Activated CD4-positive, alpha-beta T cell treated with anti-CD3 and anti-CD28 coated beads for 36 hours (primary cell): ENCODE measurements around the gene DRD4. TPM values are rescaled to one million over a fixed set of nuclear protein-coding genes. Genes with fewer than 3 reads are reported as not detected.

ENCODE experiments used
- ATAC-seq: fragments of 200-7000 bp; cut with Tn5 transposase; one replicate; pipeline ENCODE4 v1.10.0; 2021; ENCODE audit warnings: mild to moderate bottlenecking, moderate library complexity
- CTCF ChIA-PET: fragments of 350-600 bp; sonication (Branson Sonifier 250); formaldehyde crosslinking; loops from one replicate; lab custom pipeline; 2021; ENCODE audit warnings: antibody characterized with exemption; lab: Charles Lee
- POLR2A ChIA-PET: fragments of 350-600 bp; sonication (Branson Sonifier 250); formaldehyde crosslinking; loops from one replicate; lab custom pipeline; 2021; ENCODE audit warnings: antibody characterized with exemption, inconsistent platforms; lab: Charles Lee
- DNase-seq: peaks from one replicate; pipeline ENCODE4 v3.0.0-alpha.2; 2020
- H3K27ac Mint-ChIP-seq: one replicate; pipeline ENCODE4 v1.8.0; 2021; ENCODE audit warnings: mixed read lengths
- H3K27me3 Mint-ChIP-seq: one replicate; pipeline ENCODE4 v1.8.0; 2021; ENCODE audit warnings: mixed read lengths
- H3K36me3 Mint-ChIP-seq: one replicate; pipeline ENCODE4 v1.8.0; 2021; ENCODE audit warnings: low read depth, mixed read lengths
- H3K4me1 Mint-ChIP-seq: one replicate; pipeline ENCODE4 v1.8.0; 2021; ENCODE audit warnings: mixed read lengths
- H3K4me3 Mint-ChIP-seq: one replicate; pipeline ENCODE4 v1.8.0; 2021; ENCODE audit warnings: mild to moderate bottlenecking, moderate library complexity, mixed read lengths
- H3K9me3 Mint-ChIP-seq: one replicate; pipeline ENCODE4 v1.8.0; 2021; ENCODE audit warnings: low read depth, mixed read lengths
- intact Hi-C, 2 experiments: fragments of 100-400 bp; cut with DNase I in 1 of 2; cut with micrococcal nuclease in 1 of 2; formaldehyde crosslinking; loops; one replicate each; pipeline versions ENCODE4 v1.14.2 to v1.15.1; 2022 to 2024; cut with DNase I, micrococcal nuclease
- total RNA-seq, 2 experiments: library from RNA; stranded (reverse); gene quantifications; one replicate each; pipeline ENCODE4 v1.2.3, GENCODE V29; 2021

Gene DRD4
- total RNA-seq, 2 experiments from 2014 or later = 0.30 to 0.47 TPM

- Mint-ChIP-seq H3K36me3 (peaks cover 52% of the 10 kb centered on the region), H3K9me3 (no peaks in the 10 kb centered on the region), H3K4me1 (no peaks in the 10 kb centered on the region), H3K4me3 (no peak overlapping the region), H3K27me3 (no peaks in the 10 kb centered on the region), H3K27ac (no peak overlapping the region)
- POLR2A ChIA-PET = no interaction called here
- ATAC-seq = no peak
- DNase-seq = no peak
- intact Hi-C loops = no loop called here
- CTCF ChIA-PET = no interaction called here
These were observed 38.9 kb upstream of the DRD4 start for GRCh38 chr11:598005-598680.

GRCh38 chr11:601573-602245 is 35.4 kb upstream of the DRD4 start:
- H3K36me3 Mint-ChIP-seq = peaks cover 35% of the 10 kb centered on the region
- H3K9me3 Mint-ChIP-seq = no peaks in the 10 kb centered on the region
- ChIA-PET CTCF (no interaction called here), POLR2A (interaction anchor here (0.9 kb wide), 1 partner anchor 17 kb away, joined by 3 read pairs; no protein-coding TSS in a partner anchor)
- no peaks in the 10 kb centered on the region for H3K27me3 Mint-ChIP-seq
- intact Hi-C loops = no loop called here
- no peak overlapping the region for H3K4me3 Mint-ChIP-seq
- DNase-seq (no peak), ATAC-seq (no peak)
- H3K27ac Mint-ChIP-seq = no peak overlapping the region
- no peaks in the 10 kb centered on the region for H3K4me1 Mint-ChIP-seq

GRCh38 chr11:603154-603553 is 33.9 kb upstream of the DRD4 start:
- ChIA-PET CTCF (no interaction called here), POLR2A (no interaction called here)
- no peak overlapping the region for H3K4me3 Mint-ChIP-seq
- ATAC-seq (no peak), DNase-seq (no peak)
- intact Hi-C loops = no loop called here
- peaks cover 31% of the 10 kb centered on the region for H3K36me3 Mint-ChIP-seq
- no peaks in the 10 kb centered on the region for H3K27me3 Mint-ChIP-seq
- H3K9me3 Mint-ChIP-seq = no peaks in the 10 kb centered on the region
- no peak overlapping the region for H3K27ac Mint-ChIP-seq
- no peaks in the 10 kb centered on the region for H3K4me1 Mint-ChIP-seq

GRCh38 chr11:605286-606129 is 31.6 kb upstream of the DRD4 start:
- ChIA-PET CTCF (interaction anchor here (0.6 kb wide), 1 partner anchor 27 kb away, joined by 3 read pairs; no protein-coding TSS in a partner anchor), POLR2A (interaction anchor here (0.6 kb wide), 1 partner anchor 17 kb away, joined by 3 read pairs; no protein-coding TSS in a partner anchor)
- intact Hi-C loops = no loop called here
- Mint-ChIP-seq H3K4me1 (no peaks in the 10 kb centered on the region), H3K9me3 (no peaks in the 10 kb centered on the region), H3K36me3 (peaks cover 22% of the 10 kb centered on the region), H3K27ac (no peak overlapping the region), H3K4me3 (no peak overlapping the region), H3K27me3 (no peaks in the 10 kb centered on the region)
- DNase-seq (no peak), ATAC-seq (no peak)

- H3K4me3 Mint-ChIP-seq = no peak overlapping the region
- ChIA-PET CTCF (no interaction called here), POLR2A (no interaction called here)
- H3K27me3 Mint-ChIP-seq = no peaks in the 10 kb centered on the region
- H3K9me3 Mint-ChIP-seq = no peaks in the 10 kb centered on the region
- H3K27ac Mint-ChIP-seq = no peak overlapping the region
- intact Hi-C loops = no loop called here
- ATAC-seq (no peak), DNase-seq (no peak)
- peaks cover 26% of the 10 kb centered on the region for H3K36me3 Mint-ChIP-seq
- no peaks in the 10 kb centered on the region for H3K4me1 Mint-ChIP-seq
These were observed 30.8 kb upstream of the DRD4 start for GRCh38 chr11:606245-606644.

- no peak overlapping the region for H3K4me3 Mint-ChIP-seq
- no peak overlapping the region for H3K27ac Mint-ChIP-seq
- H3K27me3 Mint-ChIP-seq = no peaks in the 10 kb centered on the region
- peaks cover 23% of the 10 kb centered on the region for H3K36me3 Mint-ChIP-seq
- no peaks in the 10 kb centered on the region for H3K4me1 Mint-ChIP-seq
- intact Hi-C loops = no loop called here
- CTCF ChIA-PET = interaction anchor here (0.6 kb wide), 1 partner anchor 57 kb away, joined by 4 read pairs; no protein-coding TSS in a partner anchor
- no peaks in the 10 kb centered on the region for H3K9me3 Mint-ChIP-seq
- POLR2A ChIA-PET = no interaction called here
- DNase-seq (no peak), ATAC-seq (no peak)
These were observed 29.9 kb upstream of the DRD4 start for GRCh38 chr11:607020-607780.

GRCh38 chr11:607971-608659 is 29.0 kb upstream of the DRD4 start:
- no peak overlapping the region for H3K27ac Mint-ChIP-seq

GRCh38 chr11:608791-609251 is 28.2 kb upstream of the DRD4 start:
- DNase-seq (no peak), ATAC-seq (no peak)
- Mint-ChIP-seq H3K36me3 (peaks cover 19% of the 10 kb centered on the region), H3K27me3 (no peaks in the 10 kb centered on the region), H3K4me1 (peaks cover 2% of the 10 kb centered on the region), H3K4me3 (no peak overlapping the region), H3K9me3 (no peaks in the 10 kb centered on the region), H3K27ac (no peak overlapping the region)
- POLR2A ChIA-PET = no interaction called here
- CTCF ChIA-PET = no interaction called here
- intact Hi-C loops = no loop called here

More at GRCh38 chr11:607971-608659, 29.0 kb upstream of the DRD4 start:
- intact Hi-C loops = no loop called here
- ChIA-PET CTCF (interaction anchor here (0.6 kb wide), 1 partner anchor 57 kb away, joined by 4 read pairs; no protein-coding TSS in a partner anchor), POLR2A (no interaction called here)
- ATAC-seq = no peak
- Mint-ChIP-seq H3K4me1 (no peaks in the 10 kb centered on the region), H3K9me3 (no peaks in the 10 kb centered on the region), H3K27me3 (no peaks in the 10 kb centered on the region), H3K36me3 (peaks cover 22% of the 10 kb centered on the region), H3K4me3 (no peak overlapping the region)
- no peak for DNase-seq

- H3K27me3 Mint-ChIP-seq = no peaks in the 10 kb centered on the region
- POLR2A ChIA-PET = no interaction called here
- peaks cover 20% of the 10 kb centered on the region for H3K36me3 Mint-ChIP-seq
- peaks cover 6% of the 10 kb centered on the region for H3K4me1 Mint-ChIP-seq
- intact Hi-C loops = no loop called here
- no peaks in the 10 kb centered on the region for H3K9me3 Mint-ChIP-seq
- DNase-seq = no peak
- no peak overlapping the region for H3K27ac Mint-ChIP-seq
- no peak for ATAC-seq
- CTCF ChIA-PET = no interaction called here
- H3K4me3 Mint-ChIP-seq = no peak overlapping the region
These were observed 27.7 kb upstream of the DRD4 start for GRCh38 chr11:609341-609811.

GRCh38 chr11:610146-610801 is 26.8 kb upstream of the DRD4 start:
- H3K27ac Mint-ChIP-seq = no peak overlapping the region
- no peak for DNase-seq
- H3K4me1 Mint-ChIP-seq = peaks cover 10% of the 10 kb centered on the region
- peaks cover 24% of the 10 kb centered on the region for H3K36me3 Mint-ChIP-seq
- POLR2A ChIA-PET = no interaction called here
- intact Hi-C loops = no loop called here
- no peaks in the 10 kb centered on the region for H3K27me3 Mint-ChIP-seq
- H3K9me3 Mint-ChIP-seq = no peaks in the 10 kb centered on the region
- no peak overlapping the region for H3K4me3 Mint-ChIP-seq
- ATAC-seq = no peak
- CTCF ChIA-PET = no interaction called here
